ENCODE results near the gene IMPA2. TPM values are rescaled to one million over a fixed set of nuclear protein-coding genes. Genes with fewer than 3 reads are reported as not detected.

The IMPA2 gene
- total and polyA plus RNA-seq, 2 of the 13 experiments (the other 11 are each of a cell fraction or from before 2014, with no cell fraction given): 37.8 to 71.8 TPM

- TF ChIP-seq ZNF770 (CRISPR knock-in tag; IDR thresholded peaks at IDR 0.05): no peak; the same call in none of the 2 replicates
- TF ChIP-seq ZNF773 (CRISPR knock-in tag; IDR thresholded peaks at IDR 0.05; ENCODE audit: borderline replicate concordance): 0 out of 2 replicates have a peak, but pooled peaks have one; percentile 27
- no peak for TF ChIP-seq ZNF550 (CRISPR knock-in tag; IDR thresholded peaks at IDR 0.05; ENCODE audit: borderline replicate concordance)
- TF ChIP-seq ZKSCAN5 (CRISPR knock-in tag; IDR thresholded peaks at IDR 0.05): no peak
- no peak for TF ChIP-seq ZNF703 (CRISPR knock-in tag; IDR thresholded peaks at IDR 0.05; ENCODE audit: borderline replicate concordance)
- no peak for TF ChIP-seq SCMH1 (CRISPR knock-in tag; IDR thresholded peaks at IDR 0.05; ENCODE audit: borderline replicate concordance)
- TF ChIP-seq, protein P1, sequence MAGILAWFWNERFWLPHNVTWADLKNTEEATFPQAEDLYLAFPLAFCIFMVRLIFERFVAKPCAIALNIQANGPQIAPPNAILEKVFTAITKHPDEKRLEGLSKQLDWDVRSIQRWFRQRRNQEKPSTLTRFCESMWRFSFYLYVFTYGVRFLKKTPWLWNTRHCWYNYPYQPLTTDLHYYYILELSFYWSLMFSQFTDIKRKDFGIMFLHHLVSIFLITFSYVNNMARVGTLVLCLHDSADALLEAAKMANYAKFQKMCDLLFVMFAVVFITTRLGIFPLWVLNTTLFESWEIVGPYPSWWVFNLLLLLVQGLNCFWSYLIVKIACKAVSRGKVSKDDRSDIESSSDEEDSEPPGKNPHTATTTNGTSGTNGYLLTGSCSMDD (CRISPR knock-in tag; IDR thresholded peaks at IDR 0.05): peak; percentile 63; the same call in 1 of the 2 replicates
- TF ChIP-seq ZNF784 (CRISPR knock-in tag; IDR thresholded peaks at IDR 0.05; ENCODE audit: borderline replicate concordance): peak; percentile 84
- TF ChIP-seq FIP1L1 (IDR thresholded peaks at IDR 0.05; ENCODE audit: borderline replicate concordance, insufficient read depth, low read depth, low read length): no peak
- TF ChIP-seq ZFX (CRISPR knock-in tag; IDR thresholded peaks at IDR 0.05; ENCODE audit: low read depth): peak; percentile 99
- peak; percentile 63; the same call in 1 of the 2 replicates for TF ChIP-seq GMEB1 (CRISPR knock-in tag; IDR thresholded peaks at IDR 0.05; ENCODE audit: borderline replicate concordance)
- TF ChIP-seq ZEB1 (IDR thresholded peaks at IDR 0.05; ENCODE audit: insufficient replicate concordance, low read depth): peak; percentile 39
- 0 out of 2 replicates have a peak, but pooled peaks have one; percentile 69 for TF ChIP-seq SSRP1 (CRISPR knock-in tag; IDR thresholded peaks at IDR 0.05)
- TF ChIP-seq TAF1 (CRISPR knock-in tag; IDR thresholded peaks at IDR 0.05): peak; percentile 87
- TF ChIP-seq MED8 (CRISPR knock-in tag; IDR thresholded peaks at IDR 0.05; ENCODE audit: insufficient replicate concordance): peak; percentile 77
- peak; percentile 48 for TF ChIP-seq MEF2D (CRISPR knock-in tag; IDR thresholded peaks at IDR 0.05)
- peak; percentile 68 for TF ChIP-seq HOXA3 (CRISPR knock-in tag; IDR thresholded peaks at IDR 0.05)
- peak; percentile 75; the same call in 1 of the 2 replicates for TF ChIP-seq TP53 (CRISPR knock-in tag; conservative IDR thresholded peaks at IDR 0.05)
- TF ChIP-seq, protein P2, sequence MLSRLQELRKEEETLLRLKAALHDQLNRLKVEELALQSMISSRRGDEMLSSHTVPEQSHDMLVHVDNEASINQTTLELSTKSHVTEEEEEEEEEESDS (CRISPR knock-in tag; IDR thresholded peaks at IDR 0.05; ENCODE audit: borderline replicate concordance): no peak
- no peak for TF ChIP-seq NCOA1 (CRISPR knock-in tag; IDR thresholded peaks at IDR 0.05)
- TF ChIP-seq, protein P3, sequence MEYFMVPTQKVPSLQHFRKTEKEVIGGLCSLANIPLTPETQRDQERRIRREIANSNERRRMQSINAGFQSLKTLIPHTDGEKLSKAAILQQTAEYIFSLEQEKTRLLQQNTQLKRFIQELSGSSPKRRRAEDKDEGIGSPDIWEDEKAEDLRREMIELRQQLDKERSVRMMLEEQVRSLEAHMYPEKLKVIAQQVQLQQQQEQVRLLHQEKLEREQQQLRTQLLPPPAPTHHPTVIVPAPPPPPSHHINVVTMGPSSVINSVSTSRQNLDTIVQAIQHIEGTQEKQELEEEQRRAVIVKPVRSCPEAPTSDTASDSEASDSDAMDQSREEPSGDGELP (IDR thresholded peaks at IDR 0.05; ENCODE audit: borderline replicate concordance, low read depth): peak; percentile 25; the same call in 1 of the 2 replicates
- TF ChIP-seq GTF3A (CRISPR knock-in tag; conservative IDR thresholded peaks at IDR 0.05): no peak
- TF ChIP-seq POLR2AphosphoS2 (IDR thresholded peaks at IDR 0.05; ENCODE audit: low read depth, low read length): no peak
Measured at GRCh38 chr18:11980494-11981191, 664 bp upstream of the IMPA2 start (continued).

Data from HepG2 (cell line).